HepG2 (cell line): ENCODE results near the gene TJAP1. TPM values are rescaled to one million over a fixed set of nuclear protein-coding genes. Genes with fewer than 3 reads are reported as not detected.

Source experiments
- GABPA ChIP-seq, 2 experiments: IDR thresholded peaks; 2 replicates each; pipeline ENCODE4 v1.6.1; 2011 to 2016; ENCODE audit warnings: low read depth in 2 of 2, low read length in 1 of 2, missing biosample characterization in 1 of 2, missing genetic modification characterization in 1 of 2
- GLI4 ChIP-seq: sonication (generic); formaldehyde crosslinking; IDR thresholded peaks from 2 replicates; pipeline ENCODE4 v1.5.1; 2020; ENCODE audit warnings: missing genetic modification reagents, mild to moderate bottlenecking, moderate library complexity, borderline replicate concordance
- HNF4A ChIP-seq: sonication (generic); formaldehyde crosslinking; IDR thresholded peaks from 2 replicates; pipeline ENCODE4 v1.4.0; 2020; ENCODE audit warnings: missing genetic modification reagents
- JUND ChIP-seq: sonication (generic); formaldehyde crosslinking; IDR thresholded peaks from 2 replicates; pipeline ENCODE4 v1.8.0; 2022; ENCODE audit warnings: mild to moderate bottlenecking, missing genetic modification reagents
- MLX ChIP-seq: IDR thresholded peaks from 2 replicates; pipeline ENCODE4 v1.6.1; 2016
- NBN ChIP-seq: fragments of 450-650 bp; conservative IDR thresholded peaks from 2 replicates; pipeline ENCODE4 v1.6.1; 2017
- TERF1 ChIP-seq: sonication (generic); formaldehyde crosslinking; IDR thresholded peaks from 2 replicates; pipeline ENCODE4 v1.8.0; 2022; ENCODE audit warnings: mild to moderate bottlenecking, missing genetic modification reagents, moderate library complexity
- ZBTB39 ChIP-seq: sonication (generic); formaldehyde crosslinking; IDR thresholded peaks from 2 replicates; pipeline ENCODE4 v1.5.0; 2020; ENCODE audit warnings: missing genetic modification reagents
- ZFP37 ChIP-seq: sonication (generic); formaldehyde crosslinking; IDR thresholded peaks from 2 replicates; pipeline ENCODE4 v1.4.0; 2020; ENCODE audit warnings: missing genetic modification reagents, borderline replicate concordance
- ZNF318 ChIP-seq: sonication (generic); formaldehyde crosslinking; IDR thresholded peaks from 2 replicates; pipeline ENCODE4 v1.4.0; 2020; ENCODE audit warnings: mild to moderate bottlenecking, missing genetic modification reagents
- ZNF580 ChIP-seq: IDR thresholded peaks from 2 replicates; pipeline ENCODE4 v1.6.1; 2016; ENCODE audit warnings: low read depth, borderline replicate concordance
- polyA plus RNA-seq, 8 experiments: library from polyadenylated mRNA; depleted of rRNA in 3 of 8; stranded (reverse) in 7 of 8; unstranded in 1 of 8; fragments of >200 nt; fragmentation: Illumina TruSeq in 4 of 8; extraction: Trizol in 4 of 8; gene quantifications; 2 replicates each; pipeline versions ENCODE4 v1.2.1 to v1.2.3, GENCODE V29; 2011 to 2016; ENCODE audit warnings: low read depth in 4 of 8, missing spikeins in 1 of 8, mixed read lengths in 1 of 8; ENCODE audit not compliant: insufficient read depth in 1 of 8
- total RNA-seq, 5 experiments: library from RNA; depleted of rRNA; stranded (reverse); fragments of >200 nt; fragmentation: Illumina TruSeq; extraction: Trizol; gene quantifications; 2 replicates each; pipeline ENCODE4 v1.2.3, GENCODE V29; 2016; ENCODE audit warnings: low read depth in 1 of 5

Gene TJAP1
- total and polyA plus RNA-seq, 2 of the 13 experiments (the other 11 are each of a cell fraction or from before 2014, with no cell fraction given): 15.7 to 41.6 TPM

- no peak for TF ChIP-seq MLX (CRISPR knock-in tag)
- TF ChIP-seq ZNF318 (CRISPR knock-in tag): no peak
- TF ChIP-seq GABPA (IDR thresholded peaks at IDR 0.05; ENCODE audit: low read depth, low read length): no peak
- peak; percentile 57 for TF ChIP-seq GABPA (CRISPR knock-in tag; IDR thresholded peaks at IDR 0.05; ENCODE audit: low read depth)
- TF ChIP-seq HNF4A (CRISPR knock-in tag): 0 out of 2 replicates have a peak, but pooled peaks have one; percentile 16
- TF ChIP-seq ZFP37 (CRISPR knock-in tag): no peak
- no peak for TF ChIP-seq ZBTB39 (CRISPR knock-in tag)
- no peak for TF ChIP-seq GLI4 (CRISPR knock-in tag)
- TF ChIP-seq ZNF580: no peak
- no peak for TF ChIP-seq JUND (CRISPR knock-in tag)
- no peak for TF ChIP-seq TERF1 (CRISPR knock-in tag)
- TF ChIP-seq NBN: no peak
Measured at GRCh38 chr6:43505718-43506117, 28.3 kb downstream of the TJAP1 start (continued).
